GM21447 (cell line): ENCODE data around the gene PPP1R9A.
A peak's percentile ranks its signal among the peaks of the same experiment; 100 is the strongest.

ENCODE experiments used
- ATAC-seq: cut with Tn5 transposase; IDR thresholded peaks from one replicate; pipeline ENCODE4 v1.9.1; 2021; ENCODE audit not compliant: unreplicated experiment

PPP1R9A gene

GRCh38 chr7:95312561-95312960 is 405.2 kb downstream of the PPP1R9A start:
- no peak for ATAC-seq

GRCh38 chr7:95316588-95316987 is 409.2 kb downstream of the PPP1R9A start:
- ATAC-seq, result no peak

- no peak for ATAC-seq
Measured at GRCh38 chr7:95317546-95317945, 410.2 kb downstream of the PPP1R9A start.

- ATAC-seq, result no peak
Measured at GRCh38 chr7:95317966-95318365, 410.6 kb downstream of the PPP1R9A start.

GRCh38 chr7:95318501-95319100 is 411.2 kb downstream of the PPP1R9A start:
- no peak for ATAC-seq

- ATAC-seq, result no peak
Measured at GRCh38 chr7:95319570-95319969, 412.2 kb downstream of the PPP1R9A start.

- ATAC-seq, result no peak
Measured at GRCh38 chr7:95320651-95321050, 413.3 kb downstream of the PPP1R9A start.

- no peak for ATAC-seq
Measured at GRCh38 chr7:95321720-95322119, 414.3 kb downstream of the PPP1R9A start.

GRCh38 chr7:95322396-95322795 is 415.0 kb downstream of the PPP1R9A start:
- ATAC-seq, result no peak

- no peak for ATAC-seq
Measured at GRCh38 chr7:95322854-95323253, 415.5 kb downstream of the PPP1R9A start.

GRCh38 chr7:95323410-95324129 is 416.2 kb downstream of the PPP1R9A start:
- ATAC-seq, result no peak

- no peak for ATAC-seq
Measured at GRCh38 chr7:95324431-95324830, 417.0 kb downstream of the PPP1R9A start, which contains the start of gene PON1. Gene PON1 (minus strand): TSS chr7:95324532. CDS start chr7:95324475, 57 bp downstream.

GRCh38 chr7:95327356-95327755 is 420.0 kb downstream of the PPP1R9A start:
- ATAC-seq, result no peak

GRCh38 chr7:95330204-95330960 is 423.0 kb downstream of the PPP1R9A start:
- ATAC-seq, result peak; percentile 96

- ATAC-seq, result peak; percentile 24
Measured at GRCh38 chr7:95330961-95331337, 423.6 kb downstream of the PPP1R9A start.

- ATAC-seq, result no peak
Measured at GRCh38 chr7:95334447-95334846, 427.1 kb downstream of the PPP1R9A start.

- no peak for ATAC-seq
Measured at GRCh38 chr7:95335093-95335492, 427.7 kb downstream of the PPP1R9A start.

- no peak for ATAC-seq
Measured at GRCh38 chr7:95338832-95339231, 431.4 kb downstream of the PPP1R9A start.

- no peak for ATAC-seq
Measured at GRCh38 chr7:95340491-95340890, 433.1 kb downstream of the PPP1R9A start.

- ATAC-seq, result no peak
Measured at GRCh38 chr7:95342029-95342428, 434.6 kb downstream of the PPP1R9A start.

- ATAC-seq, result no peak
Measured at GRCh38 chr7:95342642-95343307, 435.4 kb downstream of the PPP1R9A start.
